H54 (cell line): ENCODE results near the gene RAET1L.

Experiments
- DNase-seq: peaks from one replicate; pipeline ENCODE4 v3.0.0; 2011; ENCODE audit warnings: low spot score, mixed read lengths; ENCODE audit not compliant: insufficient read length
- FAIRE-seq: peaks from 3 replicates; lab custom pipeline; 2011; peaks lifted over from hg19 to GRCh38; lab: Jason Lieb, UNC
- POLR2A ChIP-seq: IDR thresholded peaks from 2 replicates; pipeline ENCODE4 v1.6.1; 2011; ENCODE audit warnings: low read depth, mild to moderate bottlenecking, low read length

Gene RAET1L

DNA sequence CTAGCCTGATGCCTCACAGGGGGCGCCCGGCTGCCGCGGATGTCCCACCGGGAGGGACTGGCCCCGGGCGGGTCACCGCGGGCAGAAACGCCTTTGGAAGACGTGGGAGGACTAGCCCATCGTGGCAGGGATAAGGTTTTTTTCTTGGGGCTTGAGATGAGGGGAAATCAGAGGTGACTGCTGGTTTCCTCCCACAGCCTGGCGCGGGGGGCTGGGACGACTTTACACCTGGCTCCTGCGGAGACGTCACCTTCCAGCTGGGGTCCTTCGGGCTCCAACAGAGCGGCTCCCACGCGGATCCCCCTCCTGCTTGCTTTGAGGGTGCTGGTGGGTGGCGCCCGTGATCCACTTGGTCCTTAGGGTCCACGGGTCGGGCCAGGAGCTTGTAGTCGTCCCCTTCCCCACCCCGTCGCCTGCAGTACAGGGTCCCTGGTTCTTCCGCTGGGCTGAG is 32.2 kb upstream of the RAET1L start:
- FAIRE-seq, result no peak
- TF ChIP-seq POLR2A, result no peak
- no peak for DNase-seq

DNA sequence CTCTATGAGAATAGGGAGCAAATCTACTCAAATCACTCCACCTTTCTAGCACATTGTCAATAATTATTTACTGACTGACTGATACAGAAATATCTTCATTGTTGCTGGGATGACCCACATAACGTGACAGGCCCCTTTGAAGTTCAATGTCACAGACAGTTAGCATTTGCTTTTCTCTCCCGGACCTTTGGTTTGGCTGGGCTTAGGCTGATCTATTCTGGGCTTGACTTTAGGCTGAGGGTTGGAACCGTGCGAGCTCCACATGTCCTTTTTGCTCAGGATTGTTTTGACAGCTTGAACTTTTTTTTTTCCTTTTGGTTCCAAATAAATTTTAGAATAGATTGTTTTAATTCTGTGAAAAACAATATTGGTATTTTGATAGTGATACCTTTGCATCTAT is 31.6 kb upstream of the RAET1L start:
- no peak for DNase-seq
- FAIRE-seq, result no peak
- no peak for TF ChIP-seq POLR2A

DNA sequence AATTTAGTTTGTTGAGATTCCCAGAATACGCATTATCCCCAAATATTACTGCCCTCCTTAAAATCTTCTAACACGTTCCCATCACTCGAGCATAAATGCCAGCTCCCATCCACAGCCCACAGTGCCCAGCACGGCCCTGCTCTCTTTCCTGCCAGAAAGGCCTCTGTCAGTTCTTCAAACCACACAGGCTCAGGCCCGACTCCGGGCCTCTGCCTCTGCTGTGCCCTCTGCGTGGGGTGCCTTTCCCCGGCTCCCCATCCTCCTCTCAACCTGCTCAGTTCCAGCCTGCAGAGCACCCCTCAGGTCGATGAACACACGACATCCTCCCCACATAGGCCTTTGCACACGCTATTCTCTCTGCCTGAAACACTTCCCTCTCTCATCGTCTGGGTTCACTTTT is 30.8 kb upstream of the RAET1L start:
- FAIRE-seq (no peak), DNase-seq (no peak)
- TF ChIP-seq POLR2A, result no peak

DNA sequence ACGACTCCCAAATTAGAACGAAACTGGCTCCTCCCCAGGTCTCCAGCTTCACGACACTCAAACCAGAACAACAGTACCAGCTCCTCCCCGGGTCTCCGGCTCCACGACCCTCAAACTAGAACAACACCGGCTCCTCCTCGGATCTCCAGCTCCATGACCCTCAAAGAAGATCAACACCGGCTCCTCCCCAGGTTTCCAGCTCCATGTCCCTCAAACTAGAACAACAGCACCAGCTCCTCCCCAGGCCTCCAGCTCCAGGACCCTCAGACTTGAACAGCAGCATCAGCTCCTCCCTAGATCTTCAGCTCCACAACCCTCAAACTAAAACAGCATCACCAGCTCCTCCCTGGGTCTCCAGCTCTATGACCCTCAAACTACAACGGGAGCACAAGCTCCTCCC is 29.8 kb upstream of the RAET1L start:
- DNase-seq (no peak), FAIRE-seq (no peak)
- TF ChIP-seq POLR2A, result no peak

DNA sequence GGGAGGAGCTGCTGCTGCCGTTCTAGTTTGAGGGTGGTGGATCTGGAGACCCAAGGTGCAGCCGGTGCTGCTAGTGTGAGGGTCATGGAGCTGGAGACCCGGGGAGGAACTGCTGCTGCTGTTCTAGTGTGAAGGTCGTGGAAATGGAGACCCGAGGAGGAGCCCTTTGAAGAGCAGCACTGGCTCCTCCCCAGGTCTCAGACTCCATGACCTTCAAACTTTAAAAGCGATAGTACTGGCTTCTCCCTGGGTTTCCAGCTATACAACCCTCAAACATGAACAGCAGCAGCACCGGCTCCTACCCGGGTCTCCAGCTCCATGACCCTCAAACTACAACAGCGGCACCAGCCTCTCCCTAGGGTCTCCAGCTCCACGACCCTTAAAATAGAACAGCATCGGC is 28.1 kb upstream of the RAET1L start:
- FAIRE-seq (no peak), DNase-seq (no peak)
- TF ChIP-seq POLR2A, result no peak

- DNase-seq, result no peak
- FAIRE-seq, result no peak
Measured at GRCh38 chr6:150050846-150051245, 25.5 kb upstream of the RAET1L start.

GRCh38 chr6:150048099-150048498 is 22.8 kb upstream of the RAET1L start:
- TF ChIP-seq POLR2A, result no peak
- no peak for FAIRE-seq
- DNase-seq, result no peak

More at GRCh38 chr6:150050846-150051245, 25.5 kb upstream of the RAET1L start:
- TF ChIP-seq POLR2A, result no peak

GRCh38 chr6:150046943-150047342 is 21.6 kb upstream of the RAET1L start:
- no peak for TF ChIP-seq POLR2A
- FAIRE-seq (no peak), DNase-seq (no peak)

GRCh38 chr6:150044621-150045145 is 19.4 kb upstream of the RAET1L start:
- FAIRE-seq (no peak), DNase-seq (no peak)
- TF ChIP-seq POLR2A, result no peak

GRCh38 chr6:150043501-150044412 is 18.4 kb upstream of the RAET1L start:
- DNase-seq, result no peak
- no peak for TF ChIP-seq POLR2A
- FAIRE-seq, result no peak

- TF ChIP-seq POLR2A, result no peak
- FAIRE-seq (no peak), DNase-seq (no peak)
Measured at GRCh38 chr6:150043096-150043495, 17.8 kb upstream of the RAET1L start.

DNA sequence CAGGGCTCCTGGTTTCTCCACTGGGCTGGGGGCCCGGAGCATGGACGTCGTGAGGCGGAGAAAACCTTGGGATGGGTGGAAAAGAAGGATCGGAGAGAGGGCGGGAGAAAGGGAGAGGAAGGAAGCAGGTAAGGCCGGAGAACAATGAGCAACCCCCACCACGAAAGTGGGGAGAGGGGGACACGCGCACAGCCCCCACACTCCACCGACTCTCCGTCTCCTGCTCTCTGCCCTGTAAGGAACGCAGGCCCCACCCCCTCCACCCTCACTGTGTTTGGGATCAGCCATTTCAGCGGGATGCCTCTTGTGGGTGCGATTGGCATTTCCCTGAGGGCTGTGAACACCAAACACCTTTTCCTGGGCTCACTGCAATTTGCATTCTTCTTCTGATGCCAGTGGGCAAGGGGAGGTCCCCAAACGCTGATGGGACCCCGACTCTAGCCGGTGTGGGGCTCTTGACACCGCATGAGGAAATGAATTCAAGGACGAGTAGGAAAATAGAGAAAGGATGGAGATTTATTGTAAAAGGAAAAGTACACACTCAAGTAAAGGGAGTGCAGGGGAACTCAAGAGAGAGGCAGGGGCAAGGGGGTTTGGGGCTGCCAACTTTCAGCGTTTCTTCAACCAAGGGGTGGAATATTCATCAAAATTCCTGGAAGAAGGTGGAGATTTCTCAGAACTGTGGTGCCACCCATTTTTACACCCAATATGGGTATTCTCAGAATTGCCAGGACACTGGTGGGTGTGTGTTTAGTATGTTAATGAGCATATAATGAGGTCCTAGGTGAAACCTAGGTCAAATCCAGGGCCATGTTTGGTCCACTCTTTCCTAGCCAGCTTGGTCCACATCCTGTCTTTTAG is 13.1 kb upstream of the RAET1L start:
- no peak for TF ChIP-seq POLR2A
- DNase-seq (no peak), FAIRE-seq (no peak)

DNA sequence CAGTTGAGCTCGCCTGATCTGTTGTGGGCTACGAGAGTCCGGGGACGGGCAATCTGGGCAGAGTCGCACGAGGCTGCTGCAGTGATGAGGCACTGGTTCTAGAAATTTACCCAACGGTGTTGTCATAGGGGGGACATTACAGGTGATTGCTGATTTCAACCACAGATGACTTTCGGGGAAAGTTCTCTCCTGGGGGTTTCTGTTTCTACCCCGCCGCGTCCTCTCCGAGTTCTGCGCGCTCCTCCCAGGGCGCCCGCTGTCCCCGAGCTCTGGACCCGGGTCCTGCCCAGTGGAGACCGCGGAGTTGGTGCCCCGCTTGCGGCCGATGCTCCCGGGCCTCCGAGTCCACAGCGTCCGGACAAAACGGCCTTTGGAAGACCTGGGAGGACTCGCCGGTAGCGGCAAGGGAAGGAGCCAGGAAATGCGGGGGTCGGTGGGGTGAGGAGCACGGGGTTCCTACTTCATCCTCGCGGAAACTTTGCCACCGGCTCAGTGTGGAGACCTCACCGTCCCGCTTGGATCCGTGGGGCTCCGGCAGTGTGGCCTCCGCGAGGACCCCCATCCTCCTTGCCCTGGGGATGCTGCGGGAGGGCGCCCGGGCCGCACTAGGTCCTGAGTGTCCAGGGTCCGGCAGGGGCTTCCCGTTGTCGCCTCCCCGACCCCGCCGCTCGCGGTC is 12.3 kb upstream of the RAET1L start:
- no peak for TF ChIP-seq POLR2A
- no peak for DNase-seq
- FAIRE-seq, result no peak
